A673 (cell line): ENCODE results near the gene LSM10. TPM values are rescaled to one million over a fixed set of nuclear protein-coding genes. Genes with fewer than 3 reads are reported as not detected.
A peak's percentile ranks its signal among the peaks of the same experiment; 100 is the strongest.

Experiments
- BruUV-seq: library from RNA; stranded (reverse); fragments of 400-500 nt; replicated peaks from 2 replicates; lab custom pipeline; 2021; lab: Mats Ljungman, UMichigan
- CTCF ChIA-PET: fragments of 300-600 bp; sonication (Branson Sonifier 250); formaldehyde crosslinking; loops from one replicate; lab custom pipeline; 2022; ENCODE audit warnings: antibody characterized with exemption; lab: Charles Lee
- POLR2A ChIA-PET: fragments of 300-600 bp; sonication (Branson Sonifier 250); formaldehyde crosslinking; loops from one replicate; lab custom pipeline; 2022; ENCODE audit warnings: antibody characterized with exemption; ENCODE audit not compliant: low non-redundant PET; lab: Charles Lee
- DNase-seq: peaks from one replicate; pipeline ENCODE4 v3.0.0-alpha.2; 2015; ENCODE audit warnings: low spot score
- H3K27ac ChIP-seq: fragments of 200-600 bp; sonication (generic); 2 replicates; pipeline ENCODE4 v1.5.1; 2016; ENCODE audit warnings: mixed run types, low read depth, mild to moderate bottlenecking, mixed read lengths, antibody characterized with exemption, low read length; ENCODE audit not compliant: poor library complexity, severe bottlenecking
- H3K27me3 ChIP-seq: fragments of 200-600 bp; sonication (generic); replicated peaks from 2 replicates; pipeline ENCODE4 v1.6.1; 2017; ENCODE audit warnings: mixed run types, low read depth, mild to moderate bottlenecking, mixed read lengths, antibody characterized with exemption, low read length; ENCODE audit not compliant: insufficient read depth, poor library complexity
- H3K36me3 ChIP-seq: fragments of 200-600 bp; sonication (generic); 2 replicates; pipeline ENCODE4 v1.6.1; 2016; ENCODE audit warnings: mixed run types, mild to moderate bottlenecking, mixed read lengths, antibody characterized with exemption, low read length; ENCODE audit not compliant: insufficient read depth, poor library complexity, severe bottlenecking
- H3K4me1 ChIP-seq: fragments of 200-600 bp; sonication (generic); 2 replicates; pipeline ENCODE4 v1.6.1; 2017; ENCODE audit warnings: mixed run types, mild to moderate bottlenecking, mixed read lengths, antibody characterized with exemption, low read length; ENCODE audit not compliant: insufficient read depth, poor library complexity, severe bottlenecking
- H3K4me3 ChIP-seq: fragments of 200-600 bp; sonication (generic); 2 replicates; pipeline ENCODE4 v1.5.1; 2016; ENCODE audit warnings: low read depth, mixed run types, mild to moderate bottlenecking, mixed read lengths, low read length; ENCODE audit not compliant: poor library complexity, severe bottlenecking
- H3K9me3 ChIP-seq: fragments of 200-600 bp; sonication (generic); 2 replicates; pipeline ENCODE4 v1.6.1; 2016; ENCODE audit warnings: mixed run types, low read depth, mild to moderate bottlenecking, mixed read lengths, antibody characterized with exemption, low read length; ENCODE audit not compliant: poor library complexity, severe bottlenecking
- EZH2 ChIP-seq: fragments of 200-600 bp; sonication (generic); IDR thresholded peaks from 2 replicates; pipeline ENCODE4 v1.6.1; 2017; ENCODE audit warnings: borderline replicate concordance, low read depth, mild to moderate bottlenecking, mixed read lengths, antibody characterized with exemption, low read length; ENCODE audit not compliant: poor library complexity, severe bottlenecking
- intact Hi-C: fragments of 100-400 bp; cut with micrococcal nuclease; formaldehyde crosslinking; loops from one replicate; pipeline ENCODE4 v1.10.0; 2022; ENCODE audit not compliant: unreplicated experiment
- total RNA-seq: library from RNA; stranded (reverse); gene quantifications from 2 replicates; pipeline ENCODE4 v1.2.3, GENCODE V29; 2021
- TF ChIP-seq, protein P1 (sequence below): fragments of 300-800, 200-600 bp; sonication (generic); conservative IDR thresholded peaks from 2 replicates; pipeline ENCODE4 v1.5.1; 2017; ENCODE audit warnings: low read depth, mild to moderate bottlenecking, antibody characterized with exemption, low read length, moderate library complexity, mixed read lengths

The LSM10 gene
- total RNA-seq, 1 experiment from 2014 or later = 68.0 TPM

GRCh38 chr1:36367066-36367465 is 30.6 kb downstream of the LSM10 start:
- TF ChIP-seq, protein P1, sequence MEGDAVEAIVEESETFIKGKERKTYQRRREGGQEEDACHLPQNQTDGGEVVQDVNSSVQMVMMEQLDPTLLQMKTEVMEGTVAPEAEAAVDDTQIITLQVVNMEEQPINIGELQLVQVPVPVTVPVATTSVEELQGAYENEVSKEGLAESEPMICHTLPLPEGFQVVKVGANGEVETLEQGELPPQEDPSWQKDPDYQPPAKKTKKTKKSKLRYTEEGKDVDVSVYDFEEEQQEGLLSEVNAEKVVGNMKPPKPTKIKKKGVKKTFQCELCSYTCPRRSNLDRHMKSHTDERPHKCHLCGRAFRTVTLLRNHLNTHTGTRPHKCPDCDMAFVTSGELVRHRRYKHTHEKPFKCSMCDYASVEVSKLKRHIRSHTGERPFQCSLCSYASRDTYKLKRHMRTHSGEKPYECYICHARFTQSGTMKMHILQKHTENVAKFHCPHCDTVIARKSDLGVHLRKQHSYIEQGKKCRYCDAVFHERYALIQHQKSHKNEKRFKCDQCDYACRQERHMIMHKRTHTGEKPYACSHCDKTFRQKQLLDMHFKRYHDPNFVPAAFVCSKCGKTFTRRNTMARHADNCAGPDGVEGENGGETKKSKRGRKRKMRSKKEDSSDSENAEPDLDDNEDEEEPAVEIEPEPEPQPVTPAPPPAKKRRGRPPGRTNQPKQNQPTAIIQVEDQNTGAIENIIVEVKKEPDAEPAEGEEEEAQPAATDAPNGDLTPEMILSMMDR = no peak
- TF ChIP-seq EZH2 = no peak
- no peak overlapping the region for H3K27ac ChIP-seq
- H3K9me3 ChIP-seq = no peaks in the 10 kb centered on the region
- peaks cover 22% of the 10 kb centered on the region for H3K36me3 ChIP-seq
- ChIA-PET CTCF (interaction anchor here (1.1 to 1.2 kb wide), 2 partner anchors 9 to 20 kb away, joined by 3 read pairs; no protein-coding TSS in a partner anchor), POLR2A (no interaction called here)
- intact Hi-C loops = no loop called here
- H3K4me1 ChIP-seq = peaks cover 31% of the 10 kb centered on the region
- no peak for DNase-seq
- BruUV-seq = no TSS peak
- no peaks in the 10 kb centered on the region for H3K27me3 ChIP-seq
- no peak overlapping the region for H3K4me3 ChIP-seq

- Histone ChIP-seq H3K9me3 (no peaks in the 10 kb centered on the region), H3K27me3 (no peaks in the 10 kb centered on the region), H3K27ac (peak overlapping the region; percentile 62), H3K4me1 (peaks cover 24% of the 10 kb centered on the region), H3K4me3 (no peak overlapping the region), H3K36me3 (peaks cover 26% of the 10 kb centered on the region)
- intact Hi-C loops = loop anchor here (1.0 kb wide), 1 partner anchor 217 kb away; the partner anchor contains the start of gene TRAPPC3
- CTCF ChIA-PET = interaction anchor here (0.8 to 1.2 kb wide), 4 partner anchors 8 to 217 kb away, joined by 3 read pairs; partner anchors contain the start of gene TRAPPC3
- no peak for TF ChIP-seq EZH2
- TF ChIP-seq, protein P1 = no peak; the same call in 1 of the 2 replicates
- BruUV-seq = no TSS peak
- peak; percentile 92 for DNase-seq
- POLR2A ChIA-PET = interaction anchor here (0.6 kb wide), 1 partner anchor 85 kb away, joined by 10 read pairs; no protein-coding TSS in a partner anchor
Observed at GRCh38 chr1:36366091-36366661, 31.5 kb downstream of the LSM10 start.

DNA sequence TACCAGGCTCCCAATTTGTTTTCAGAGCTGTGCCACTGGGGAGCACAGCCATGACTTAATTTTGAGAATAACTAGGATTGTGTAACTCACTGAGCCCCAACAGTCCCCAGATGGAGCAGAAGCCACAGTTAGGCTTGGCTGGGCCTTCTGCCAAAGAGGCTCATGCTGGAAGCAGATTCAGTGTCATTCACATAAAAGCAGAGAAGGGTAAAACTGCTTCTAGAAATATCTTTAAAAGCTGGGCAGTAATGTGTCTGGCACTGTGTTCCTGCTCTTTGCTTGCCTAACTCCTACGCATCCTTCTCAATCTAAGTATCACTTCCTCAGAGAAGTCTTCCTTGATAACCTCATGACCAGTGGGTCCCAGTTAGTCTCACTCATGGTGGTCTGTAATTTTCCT is 32.3 kb downstream of the LSM10 start:
- no peaks in the 10 kb centered on the region for H3K27me3 ChIP-seq
- H3K27ac ChIP-seq = peak overlapping the region; percentile 62
- no TSS peak for BruUV-seq
- peaks cover 24% of the 10 kb centered on the region for H3K4me1 ChIP-seq
- no peaks in the 10 kb centered on the region for H3K9me3 ChIP-seq
- peak; percentile 63 for DNase-seq
- ChIA-PET CTCF (interaction anchor here (0.8 kb wide), 1 partner anchor 19 kb away, joined by 3 read pairs; no protein-coding TSS in a partner anchor), POLR2A (no interaction called here)
- TF ChIP-seq, protein P1 = no peak
- TF ChIP-seq EZH2 = no peak
- intact Hi-C loops = no loop called here
- no peak overlapping the region for H3K4me3 ChIP-seq
- peaks cover 31% of the 10 kb centered on the region for H3K36me3 ChIP-seq
